ENCODE data around the gene SYT7.
A peak's percentile ranks its signal among the peaks of the same experiment; 100 is the strongest.
"Not testable (repeated sequence)": the region's sequence is repeated elsewhere in the genome, so short reads cannot be mapped to it uniquely, and the experiment has no call there.

SYT7 gene

GRCh38 chr11:61581030-61581928 lies at the start of gene SYT7:
Gene SYT7, minus strand, starts transcription at chr11:61581076. Its CDS starts 256 bp downstream, at chr11:61580820.
- DNase-seq = peak; percentile 94

- no peak for DNase-seq
Measured at GRCh38 chr11:61630089-61630488, 49.2 kb upstream of the SYT7 start.

DNA sequence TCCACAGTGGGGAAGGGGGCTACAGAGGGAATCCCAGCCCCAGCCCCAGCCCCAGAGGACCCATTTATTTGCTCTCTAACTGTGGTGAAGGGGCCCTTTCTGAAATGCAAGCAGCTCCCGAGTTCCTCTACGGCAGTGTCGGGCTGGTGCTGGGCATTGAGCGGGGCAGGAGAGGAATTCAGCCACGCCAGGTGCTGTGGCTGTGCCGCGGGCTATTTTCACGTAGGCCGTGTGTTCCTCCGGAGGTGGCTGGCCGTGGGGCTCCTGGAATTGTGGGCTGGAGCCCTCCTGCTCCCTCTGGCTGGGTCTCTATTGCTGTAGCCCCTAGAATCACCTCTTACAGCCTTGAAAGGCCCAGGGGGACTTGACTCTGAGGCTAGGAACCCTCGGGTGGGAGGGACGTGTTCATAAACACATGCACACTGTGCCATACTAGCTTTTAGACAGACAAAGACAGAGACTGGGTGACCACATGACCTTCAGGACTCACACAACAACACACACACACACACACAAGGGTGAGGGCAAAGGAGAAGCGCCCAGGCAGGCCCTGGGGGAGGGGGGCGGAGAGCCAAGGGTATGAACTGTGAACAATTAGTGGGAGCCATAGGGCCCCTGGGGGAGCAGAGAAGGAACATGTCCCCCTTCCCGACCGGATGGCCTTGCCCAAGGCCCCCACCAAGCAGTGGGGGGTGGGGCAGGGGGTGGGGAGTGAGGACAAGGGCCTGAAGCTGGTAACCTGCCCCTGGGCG lies 48.4 kb upstream of the SYT7 start:
- no peak for DNase-seq

DNA sequence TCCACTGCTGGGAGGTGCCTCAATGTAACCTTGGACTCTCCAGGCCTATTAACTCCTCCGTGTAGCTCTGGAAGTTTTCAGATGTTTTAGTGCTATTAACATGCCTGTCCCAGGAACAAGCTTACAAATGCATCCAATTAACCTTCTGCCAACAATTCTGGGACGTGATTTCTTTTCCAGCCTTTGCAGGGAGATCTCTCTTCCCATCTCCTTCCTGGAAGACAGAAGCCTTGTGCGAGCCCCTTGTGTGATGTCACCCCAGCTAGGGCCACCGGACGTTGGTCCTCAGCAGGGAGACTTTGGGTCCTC lies 47.7 kb upstream of the SYT7 start:
- no peak for DNase-seq

GRCh38 chr11:61627850-61628661 lies 47.2 kb upstream of the SYT7 start:
- no peak for DNase-seq

DNA sequence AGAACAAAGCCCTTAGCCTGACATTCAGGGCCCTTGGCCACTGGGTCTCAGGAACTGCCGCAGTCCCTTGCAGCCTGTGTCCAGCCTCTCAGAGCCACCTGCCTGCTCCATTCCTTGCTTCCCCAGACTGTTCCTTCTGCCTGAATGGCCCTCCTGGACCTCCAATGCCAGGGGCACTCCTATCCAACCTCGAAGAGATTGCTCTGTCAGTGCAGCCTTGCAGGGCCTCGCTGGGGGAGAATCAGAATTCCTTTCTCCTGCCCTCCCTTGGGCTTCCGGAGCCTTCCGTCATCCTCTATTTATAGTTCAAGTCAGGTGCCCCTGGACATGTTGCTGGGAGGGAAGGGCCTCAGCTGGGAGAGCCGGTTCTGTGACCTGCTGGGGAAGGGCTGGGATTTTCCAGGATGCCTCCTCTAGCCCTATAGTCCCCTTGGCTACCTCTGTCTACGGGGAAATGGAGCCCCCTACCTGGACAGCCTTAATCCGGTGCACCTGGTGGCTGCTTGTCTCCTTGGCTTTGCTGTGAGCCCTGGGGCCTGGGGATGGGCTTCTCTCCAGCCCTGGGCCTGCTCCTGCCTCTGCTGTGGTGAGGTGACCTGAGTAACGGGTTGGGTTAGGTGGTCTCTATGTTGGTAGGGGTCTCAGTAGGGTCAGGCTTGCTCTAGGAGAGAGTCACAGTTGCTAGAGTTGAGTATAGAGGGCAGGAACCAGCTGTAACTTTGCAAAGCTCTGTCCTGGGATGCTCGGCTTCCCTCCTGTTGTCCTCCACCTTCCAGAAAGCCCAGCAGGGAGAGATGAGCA lies 45.9 kb upstream of the SYT7 start:
- peak; percentile 98 for DNase-seq

DNA sequence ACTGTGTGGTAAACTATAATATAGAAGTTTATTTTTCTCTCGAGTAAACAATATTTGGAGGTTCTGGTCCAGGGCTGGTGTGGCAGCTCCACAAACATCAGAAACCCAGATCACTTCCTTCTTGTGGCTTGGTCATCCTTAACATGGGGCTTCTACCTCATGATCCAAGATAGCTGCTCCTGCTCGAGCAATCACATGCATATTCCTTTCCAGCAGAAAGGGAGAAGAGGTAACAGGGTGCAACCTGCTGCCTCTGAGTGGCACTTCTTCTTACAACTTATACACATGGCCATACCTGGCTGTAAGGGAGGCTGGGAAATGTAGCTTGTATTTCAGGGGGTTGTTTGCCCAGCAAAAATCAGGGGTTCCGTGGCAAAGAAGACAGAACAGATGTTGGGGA lies 44.6 kb upstream of the SYT7 start:
- no peak for DNase-seq

GRCh38 chr11:61621917-61622585 lies 41.2 kb upstream of the SYT7 start:
- no peak for DNase-seq

GRCh38 chr11:61619471-61620226 lies 38.8 kb upstream of the SYT7 start:
- no peak for DNase-seq

DNA sequence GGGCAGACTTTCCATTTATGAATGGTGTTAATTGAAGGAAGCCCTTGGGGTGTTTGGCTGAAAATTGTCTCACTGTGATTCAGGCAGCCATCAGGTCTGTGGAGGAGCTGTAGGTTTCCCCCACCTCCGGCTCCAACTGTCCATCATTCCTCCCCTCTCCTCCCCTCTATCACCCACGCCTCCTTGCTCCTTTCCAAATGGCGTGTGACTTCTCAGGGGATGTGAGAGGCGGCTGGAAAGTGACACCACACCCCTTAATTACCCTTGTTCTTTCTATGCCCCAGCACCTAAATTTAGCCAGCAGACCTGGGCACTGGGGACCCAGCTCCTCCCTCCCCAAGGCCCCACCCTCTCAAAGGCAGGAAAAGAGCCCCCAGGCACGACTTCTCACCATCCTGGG lies 38.1 kb upstream of the SYT7 start:
- DNase-seq = no peak

DNA sequence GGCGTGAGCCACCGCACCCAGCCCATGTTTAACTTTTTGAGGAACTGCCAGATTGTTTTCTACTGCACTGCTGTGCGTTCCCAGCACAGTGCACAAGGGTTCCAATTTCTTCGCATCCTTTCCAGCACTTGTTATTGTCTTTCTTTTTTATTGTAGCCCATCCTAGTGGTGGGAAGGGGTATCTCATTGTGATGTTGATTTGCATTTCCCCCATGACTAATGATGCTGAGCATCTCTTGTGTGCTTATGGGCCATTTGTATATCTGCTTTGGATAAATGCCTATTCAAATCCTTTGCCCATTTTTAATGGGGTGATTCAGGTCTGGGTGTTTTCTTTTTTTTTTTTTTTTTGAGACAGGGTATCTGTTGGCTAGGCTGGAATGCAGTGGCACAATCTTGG lies 36.6 kb upstream of the SYT7 start:
- no peak for DNase-seq

GRCh38 chr11:61616434-61616833 lies 35.6 kb upstream of the SYT7 start:
- DNase-seq = no peak

GRCh38 chr11:61614782-61615181 lies 33.9 kb upstream of the SYT7 start:
- not testable (repeated sequence) for DNase-seq

DNA sequence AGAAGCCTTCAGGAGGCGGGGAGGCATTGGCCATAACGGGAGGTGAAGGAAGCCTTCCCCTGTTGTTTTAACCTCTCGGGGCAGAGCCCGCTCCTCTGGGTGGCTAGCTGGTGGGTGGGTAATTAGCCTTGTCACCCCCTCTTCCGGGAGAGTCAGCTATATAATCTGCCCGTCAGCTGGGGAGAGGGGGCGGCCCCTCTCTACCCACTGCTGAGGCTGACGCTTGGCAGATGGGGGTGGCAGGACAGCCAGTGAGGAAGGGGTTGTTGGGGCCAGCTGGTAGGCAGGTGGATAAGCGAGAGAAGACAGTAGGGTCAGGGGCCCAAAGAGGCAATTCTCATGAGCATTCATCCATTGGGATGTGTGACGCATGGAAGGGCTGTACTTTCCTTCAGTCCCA lies 33.0 kb upstream of the SYT7 start:
- no peak for DNase-seq

- DNase-seq = no peak
Measured at GRCh38 chr11:61613051-61613450, 32.2 kb upstream of the SYT7 start.

- no peak for DNase-seq
Measured at GRCh38 chr11:61611309-61611708, 30.4 kb upstream of the SYT7 start.

GRCh38 chr11:61610905-61611304 lies 30.0 kb upstream of the SYT7 start:
- no peak for DNase-seq

DNA sequence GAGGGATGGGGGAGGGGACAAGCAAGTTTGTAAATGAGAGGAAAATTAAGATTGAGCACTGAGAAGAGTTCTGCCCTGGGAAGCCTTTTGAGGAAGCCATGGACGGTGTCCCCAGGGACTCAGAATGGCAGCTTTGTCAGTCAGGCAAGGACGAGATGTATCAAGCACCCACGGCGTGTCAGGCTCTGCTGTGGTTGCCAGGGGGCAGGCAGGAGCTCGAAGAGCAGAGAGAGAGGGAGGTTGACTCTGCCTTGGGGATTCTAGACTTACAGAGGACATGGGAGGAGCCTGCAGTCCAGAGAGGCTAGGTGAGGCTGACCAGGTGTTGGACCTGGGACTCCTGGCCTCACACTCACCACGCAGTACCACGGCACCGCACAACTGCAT lies 29.1 kb upstream of the SYT7 start:
- DNase-seq = peak; percentile 66

- no peak for DNase-seq
Measured at GRCh38 chr11:61609000-61609979, 28.4 kb upstream of the SYT7 start.
